ENCODE results near the gene TRPM1. TPM values are rescaled to one million over a fixed set of nuclear protein-coding genes. Genes with fewer than 3 reads are reported as not detected.

Gene TRPM1
- total RNA-seq, 1 donor from 2014 or later = under 0.01 TPM

DNA sequence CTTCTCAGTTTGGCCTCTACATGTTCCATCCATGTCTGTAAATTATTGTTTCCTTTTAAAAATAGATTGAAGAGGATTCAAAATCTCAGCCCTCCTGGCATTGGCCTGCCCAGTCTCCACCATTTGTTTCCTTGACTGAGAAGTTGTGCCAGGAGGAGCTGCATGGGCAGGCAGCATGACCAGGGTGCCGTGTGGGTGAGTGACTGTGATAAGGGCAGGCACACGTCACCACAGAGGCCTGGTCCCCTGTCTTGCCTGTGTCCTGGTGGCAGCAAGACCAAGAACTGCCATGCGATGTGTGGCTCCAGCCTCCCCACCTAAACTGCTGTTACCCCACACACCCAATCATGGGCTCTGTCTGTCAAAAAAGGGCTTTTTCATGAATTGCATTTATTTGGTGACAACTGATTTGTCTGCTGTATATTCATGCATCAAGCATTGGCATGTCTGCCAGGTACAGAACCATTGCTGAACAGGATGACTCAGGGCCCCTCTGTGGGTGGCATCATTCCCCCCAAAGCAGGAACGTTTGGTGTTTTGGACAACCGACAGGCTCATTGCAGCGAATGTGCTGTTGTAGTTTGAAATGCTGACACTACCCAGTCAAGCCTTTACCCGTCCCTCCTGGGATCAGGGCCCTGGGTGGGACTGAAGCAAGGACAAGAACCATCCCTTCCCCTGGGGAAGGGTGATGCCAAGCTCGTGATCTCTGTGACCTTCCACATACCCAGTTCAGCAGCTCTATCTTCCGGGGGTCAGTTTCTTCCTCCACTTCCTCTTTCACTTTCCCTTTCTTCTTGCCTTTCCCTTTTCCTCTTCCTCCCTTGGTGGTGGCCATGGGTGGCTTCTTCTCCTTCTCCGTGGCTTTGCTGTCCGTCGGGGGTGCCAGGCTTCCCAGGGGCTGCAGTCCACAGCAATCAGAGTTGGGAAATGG lies 51.6 kb downstream of the TRPM1 start:
- no peak for DNase-seq (ENCODE audit: low read depth in 2 of 2)

GRCh38 chr15:31049111-31049510 lies 52.4 kb downstream of the TRPM1 start:
- DNase-seq (ENCODE audit: low read depth in 2 of 2) = no peak

- DNase-seq (ENCODE audit: low read depth in 2 of 2) = no peak
Measured at GRCh38 chr15:31047437-31047836, 54.1 kb downstream of the TRPM1 start.

GRCh38 chr15:31046759-31047359 lies 54.7 kb downstream of the TRPM1 start:
- DNase-seq (ENCODE audit: low read depth in 2 of 2) = no peak

DNA sequence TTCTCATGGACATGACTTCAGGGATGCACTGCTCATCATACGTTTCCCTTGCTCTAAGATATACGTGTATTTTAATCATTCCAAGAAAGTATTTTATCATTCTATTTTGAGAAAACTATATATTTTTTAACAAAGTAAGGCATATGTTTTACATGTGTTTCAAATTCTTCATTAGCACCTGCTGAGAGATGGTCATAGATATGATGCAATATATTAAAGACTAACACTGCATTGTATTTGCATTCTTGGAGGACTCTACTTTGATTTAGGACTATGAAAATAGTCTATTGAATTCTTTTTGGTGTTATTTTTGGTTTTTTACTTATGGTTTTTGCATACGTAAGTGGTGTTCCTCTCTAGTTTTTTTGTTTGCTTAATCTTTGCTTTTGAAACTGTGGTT lies 55.9 kb downstream of the TRPM1 start:
- no peak for DNase-seq (ENCODE audit: low read depth in 2 of 2)

DNA sequence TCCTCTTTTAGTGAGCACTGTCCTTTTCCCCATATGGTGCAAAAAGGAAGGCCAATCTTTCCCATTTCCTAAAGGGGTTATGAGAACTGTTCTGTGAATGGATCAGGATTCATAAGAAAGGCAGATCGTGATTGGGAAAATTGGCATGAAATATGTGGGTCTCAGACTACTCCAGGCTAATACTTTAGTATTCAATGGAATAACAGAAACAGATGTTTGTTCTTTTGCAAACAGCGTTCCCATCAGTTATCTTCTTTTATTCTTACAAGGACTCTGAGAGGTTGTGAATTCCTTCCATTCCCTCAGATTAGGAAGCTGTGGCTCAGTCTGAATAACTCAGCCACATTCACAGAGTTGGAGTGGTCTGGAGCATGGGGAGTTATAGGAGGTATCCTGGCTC lies 58.8 kb downstream of the TRPM1 start:
- DNase-seq (ENCODE audit: low read depth in 2 of 2) = no peak

- DNase-seq (ENCODE audit: low read depth in 2 of 2) = no peak
Measured at GRCh38 chr15:31041610-31042009, 59.9 kb downstream of the TRPM1 start.

- DNase-seq (ENCODE audit: low read depth in 2 of 2) = no peak
Measured at GRCh38 chr15:31040611-31041010, 60.9 kb downstream of the TRPM1 start.

DNA sequence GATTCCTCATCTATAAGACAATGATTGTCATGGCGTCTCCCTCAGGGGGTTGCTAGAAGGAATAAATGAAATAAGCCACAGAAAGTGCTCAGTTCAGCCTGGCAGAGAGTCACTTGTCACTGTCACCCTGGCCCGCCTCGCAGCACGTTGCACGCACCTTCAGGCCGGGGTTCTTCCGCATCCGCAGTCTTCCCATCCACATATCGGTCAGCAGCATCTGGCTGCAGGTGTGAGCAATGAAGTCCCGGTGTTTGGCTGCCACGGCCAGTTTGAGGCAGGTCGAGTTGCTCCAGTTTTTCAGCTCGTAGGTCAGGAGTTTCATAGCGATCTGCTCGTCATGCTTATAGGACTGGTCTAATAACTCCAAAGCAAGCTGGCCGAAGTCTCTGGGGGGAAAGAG lies 61.6 kb downstream of the TRPM1 start:
- DNase-seq (ENCODE audit: low read depth in 2 of 2) = no peak

- DNase-seq (ENCODE audit: low read depth in 2 of 2) = no peak
Measured at GRCh38 chr15:31037731-31038477, 63.6 kb downstream of the TRPM1 start.

DNA sequence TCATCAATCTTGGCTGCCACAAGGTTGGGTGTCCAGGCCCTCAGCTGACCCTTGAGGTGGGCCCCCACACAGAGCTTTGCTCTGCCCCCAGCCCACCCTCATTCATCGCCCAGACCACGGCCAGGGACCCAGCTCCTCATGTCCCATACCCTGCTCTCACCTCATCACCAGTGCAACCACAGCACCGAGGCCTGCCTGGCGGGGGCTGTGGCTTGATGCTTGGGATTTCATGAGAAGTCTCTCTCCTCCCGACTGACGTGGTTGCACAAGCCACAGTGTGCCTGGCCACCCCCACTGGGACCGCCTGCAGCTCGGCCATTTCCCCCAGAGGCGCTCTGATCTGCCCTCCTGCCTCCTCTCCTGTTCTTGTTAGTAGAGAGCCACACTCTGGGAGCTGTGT lies 64.7 kb downstream of the TRPM1 start:
- DNase-seq (ENCODE audit: low read depth in 2 of 2) = no peak

DNA sequence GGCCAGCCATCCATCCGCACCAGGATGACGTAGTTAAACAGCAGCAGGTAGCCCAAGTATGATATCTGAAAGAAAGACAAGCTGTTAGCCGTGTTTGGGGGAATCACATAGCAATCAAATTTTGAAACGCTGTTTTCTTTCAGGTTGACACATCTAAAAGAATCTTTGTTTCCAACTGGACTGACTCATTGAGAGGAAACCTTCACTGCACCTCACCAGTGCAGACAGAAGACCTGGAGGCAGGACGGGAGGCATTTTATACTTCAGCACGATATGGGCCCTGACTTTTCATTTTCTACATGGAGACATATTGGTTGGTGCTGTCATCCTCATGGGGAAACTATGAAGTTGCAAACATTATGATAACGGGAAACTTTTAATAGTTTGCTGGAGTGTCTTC lies 65.9 kb downstream of the TRPM1 start:
- no peak for DNase-seq (ENCODE audit: low read depth in 2 of 2)

- DNase-seq (ENCODE audit: low read depth in 2 of 2) = no peak
Measured at GRCh38 chr15:31034152-31034551, 67.4 kb downstream of the TRPM1 start.

- peak; percentile 16 to 69 for DNase-seq (ENCODE audit: low read depth in 2 of 2)
Measured at GRCh38 chr15:31032961-31033371, 68.6 kb downstream of the TRPM1 start.

- DNase-seq (ENCODE audit: low read depth in 2 of 2) = peak; percentile 52 to 68
Measured at GRCh38 chr15:31031471-31032067, 70.0 kb downstream of the TRPM1 start.

DNA sequence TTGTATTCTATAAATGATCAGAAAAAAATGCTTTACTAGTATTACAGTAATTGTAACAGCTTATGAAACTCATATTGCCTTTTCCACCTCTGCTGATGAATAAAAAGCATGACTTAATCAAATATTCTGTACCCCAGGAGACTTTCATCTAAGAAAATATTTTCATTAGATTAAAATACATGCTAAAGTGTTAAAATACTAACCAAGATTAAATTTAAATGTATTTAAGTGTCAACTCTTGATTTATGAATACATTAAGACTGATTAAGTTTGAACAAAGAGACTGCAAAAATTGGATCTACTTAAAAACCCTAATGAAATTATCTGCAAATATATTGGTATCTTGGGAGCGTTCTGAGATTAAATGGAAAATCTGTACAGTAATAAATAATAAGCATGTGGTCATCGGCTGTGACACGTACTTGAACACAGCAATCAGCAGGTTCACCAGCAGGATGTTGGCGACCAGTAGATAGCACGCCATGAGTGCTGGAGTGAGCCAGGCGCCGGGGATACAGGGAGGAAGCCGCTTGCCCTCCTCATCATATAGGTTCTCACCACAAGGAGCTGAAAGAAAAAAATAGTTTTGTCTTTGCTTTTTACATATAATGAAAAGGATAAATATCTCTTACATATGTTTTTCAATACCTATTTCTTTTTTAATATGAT lies 73.5 kb downstream of the TRPM1 start:
- peak in 1 of 2 donors; percentile 70 for DNase-seq (ENCODE audit: low read depth in 2 of 2)

GRCh38 chr15:31025996-31026395 lies 75.5 kb downstream of the TRPM1 start:
- no peak for DNase-seq (ENCODE audit: low read depth in 2 of 2)

GRCh38 chr15:31024979-31025378 lies 76.5 kb downstream of the TRPM1 start:
- peak in 1 of 2 donors; percentile 24 for DNase-seq (ENCODE audit: low read depth in 2 of 2)

DNA sequence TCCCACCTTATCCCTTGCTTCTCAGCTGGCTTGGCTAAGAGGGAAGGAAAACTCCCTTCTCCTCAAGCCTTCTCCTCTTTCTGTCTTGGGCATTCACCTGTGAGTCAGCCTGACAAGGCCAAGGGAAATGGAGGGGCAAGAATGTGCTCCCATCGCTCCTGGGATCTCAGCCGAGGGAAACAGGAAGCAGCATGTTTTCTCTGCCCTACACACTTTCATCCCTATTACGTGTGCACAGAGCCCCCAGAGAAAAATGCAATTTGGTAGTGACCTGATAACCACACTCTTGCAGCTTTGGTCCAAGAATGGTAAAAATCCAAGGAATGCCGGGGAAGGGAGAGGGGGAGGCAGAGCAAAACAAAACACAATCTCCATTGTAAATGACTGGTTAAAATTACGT lies 77.2 kb downstream of the TRPM1 start:
- peak; percentile 50 to 94 for DNase-seq (ENCODE audit: low read depth in 2 of 2)

DNA sequence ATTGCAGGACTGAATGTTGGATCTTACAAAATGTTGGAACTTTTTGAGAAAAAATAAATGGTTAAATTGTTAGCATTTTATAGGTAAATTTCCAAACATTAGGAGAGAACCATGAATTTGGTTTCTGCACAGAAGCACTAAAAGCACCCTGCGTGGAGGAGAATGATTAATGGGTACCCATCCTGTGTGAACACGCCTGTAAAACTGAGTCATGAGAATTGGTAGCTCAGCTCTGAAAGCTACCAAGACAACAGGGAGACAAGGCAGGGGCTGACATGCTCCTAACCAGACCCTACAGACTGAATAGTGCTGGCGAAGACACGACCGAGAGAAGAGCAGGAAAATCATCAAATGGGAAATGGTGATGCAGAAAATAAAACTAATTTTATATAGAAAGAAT lies 77.7 kb downstream of the TRPM1 start:
- DNase-seq (ENCODE audit: low read depth in 2 of 2) = peak in 1 of 2 donors; percentile 28

- DNase-seq (ENCODE audit: low read depth in 2 of 2) = no peak
Measured at GRCh38 chr15:31021067-31021665, 80.4 kb downstream of the TRPM1 start.
